NB4 (cell line): Measurements from ENCODE around the gene FBXO28.

Experiments
- MAX ChIP-seq: IDR thresholded peaks from 2 replicates; pipeline ENCODE4 v1.6.1; 2011; ENCODE audit warnings: low read depth, low read length
- MYC ChIP-seq: IDR thresholded peaks from 2 replicates; pipeline ENCODE4 v1.6.1; 2011; ENCODE audit warnings: low read depth, low read length
- POLR2A ChIP-seq: IDR thresholded peaks from 2 replicates; pipeline ENCODE4 v1.6.1; 2011; ENCODE audit warnings: mild to moderate bottlenecking; ENCODE audit not compliant: insufficient read length; ENCODE audit errors: extremely low read depth
- TF ChIP-seq, protein P1 (sequence below): IDR thresholded peaks from one replicate; pipeline ENCODE4 v1.5.1; 2012; ENCODE audit warnings: low read depth, low read length

DNA sequence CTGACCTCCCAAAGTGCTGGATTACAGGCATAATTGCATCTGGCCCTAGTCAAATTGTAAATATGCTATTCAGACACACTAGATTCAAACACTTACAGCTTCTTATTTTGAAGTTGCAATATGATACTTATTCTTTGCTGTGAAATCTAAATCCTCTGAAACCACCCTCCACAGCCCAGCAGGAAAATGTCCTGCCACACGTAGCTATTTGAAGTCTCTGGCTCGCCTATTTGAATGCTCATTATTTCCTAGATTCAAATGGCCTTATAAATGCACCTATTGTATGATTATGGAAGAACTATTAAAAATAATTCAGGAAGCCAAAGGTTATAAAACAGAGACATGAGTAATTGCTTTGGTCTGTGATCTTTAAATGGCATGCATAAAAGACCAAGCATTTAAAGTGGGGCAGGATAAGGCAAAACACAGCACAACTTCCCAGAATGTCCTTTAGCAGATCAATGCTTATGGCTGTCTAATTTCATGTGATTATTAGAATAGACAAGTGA is 26.6 kb upstream of the FBXO28 start:
- TF ChIP-seq POLR2A = no peak
- TF ChIP-seq, protein P1, sequence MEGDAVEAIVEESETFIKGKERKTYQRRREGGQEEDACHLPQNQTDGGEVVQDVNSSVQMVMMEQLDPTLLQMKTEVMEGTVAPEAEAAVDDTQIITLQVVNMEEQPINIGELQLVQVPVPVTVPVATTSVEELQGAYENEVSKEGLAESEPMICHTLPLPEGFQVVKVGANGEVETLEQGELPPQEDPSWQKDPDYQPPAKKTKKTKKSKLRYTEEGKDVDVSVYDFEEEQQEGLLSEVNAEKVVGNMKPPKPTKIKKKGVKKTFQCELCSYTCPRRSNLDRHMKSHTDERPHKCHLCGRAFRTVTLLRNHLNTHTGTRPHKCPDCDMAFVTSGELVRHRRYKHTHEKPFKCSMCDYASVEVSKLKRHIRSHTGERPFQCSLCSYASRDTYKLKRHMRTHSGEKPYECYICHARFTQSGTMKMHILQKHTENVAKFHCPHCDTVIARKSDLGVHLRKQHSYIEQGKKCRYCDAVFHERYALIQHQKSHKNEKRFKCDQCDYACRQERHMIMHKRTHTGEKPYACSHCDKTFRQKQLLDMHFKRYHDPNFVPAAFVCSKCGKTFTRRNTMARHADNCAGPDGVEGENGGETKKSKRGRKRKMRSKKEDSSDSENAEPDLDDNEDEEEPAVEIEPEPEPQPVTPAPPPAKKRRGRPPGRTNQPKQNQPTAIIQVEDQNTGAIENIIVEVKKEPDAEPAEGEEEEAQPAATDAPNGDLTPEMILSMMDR = no peak
- no peak for TF ChIP-seq MAX
- TF ChIP-seq MYC = no peak
